ENCODE results near the gene EXD3.

GRCh38 chr9:137320555-137321384 lies 102.2 kb downstream of the EXD3 start:
- no peak for TF ChIP-seq CTCF (conservative IDR thresholded peaks at IDR 0.05 in 1 of 2, IDR thresholded peaks at IDR 0.05 in 1 of 2; ENCODE audit: low read depth in 1 of 2, low read length in 2 of 2)
- TF ChIP-seq EZH2 (IDR thresholded peaks at IDR 0.05; ENCODE audit: low read length, missing control alignments), result no peak
